Transverse colon (tissue), 3 donors: ENCODE results near the gene SLX4IP.

Experiments used
- CTCF ChIP-seq, 5 experiments: fragments of 200-600 bp in 3 of 5; fragments of 450-650 bp in 2 of 5; sonication (generic) in 3 of 5; IDR thresholded peaks; 1 replicate in 2 of 5; 2 replicates in 3 of 5; pipeline ENCODE4 v1.5.1; 2016 to 2017; ENCODE audit warnings: antibody characterized with exemption in 5 of 5, inconsistent platforms in 3 of 5, mild to moderate bottlenecking in 2 of 5, moderate library complexity in 1 of 5
- EP300 ChIP-seq: sonication (generic); formaldehyde crosslinking; IDR thresholded peaks from one replicate; pipeline ENCODE4 v1.6.1; 2017; ENCODE audit warnings: antibody characterized with exemption, low read depth

GRCh38 chr20:10412591-10413408 is 22.3 kb upstream of the SLX4IP start:
- TF ChIP-seq CTCF (IDR thresholded peaks at IDR 0.05) (no peak), EP300 (no peak)
